Mesodermal cell (in vitro differentiated cells): ENCODE results near the gene KCP. TPM values are rescaled to one million over a fixed set of nuclear protein-coding genes. Genes with fewer than 3 reads are reported as not detected.

Experiments used
- H3K27ac ChIP-seq: 2 replicates; pipeline ENCODE4 v1.7.0; 2013; ENCODE audit warnings: mild to moderate bottlenecking, low read depth, low read length, moderate library complexity; ENCODE audit not compliant: severe bottlenecking
- H3K36me3 ChIP-seq: 2 replicates; pipeline ENCODE4 v1.7.1; 2013; ENCODE audit warnings: mild to moderate bottlenecking, low read length, moderate library complexity; ENCODE audit not compliant: control insufficient read depth, insufficient read depth
- H3K4me1 ChIP-seq: one replicate; pipeline ENCODE4 v1.7.1; 2013; ENCODE audit warnings: mild to moderate bottlenecking, low read length; ENCODE audit not compliant: insufficient read depth, control insufficient read depth, poor library complexity, severe bottlenecking
- H3K4me3 ChIP-seq: 2 replicates; pipeline ENCODE4 v1.7.0; 2013; ENCODE audit warnings: low read length, control low read depth, mild to moderate bottlenecking; ENCODE audit not compliant: insufficient read depth, poor library complexity, severe bottlenecking; ENCODE audit errors: extremely low read depth
- H3K9me3 ChIP-seq: 2 replicates; pipeline ENCODE4 v1.7.1; 2013; ENCODE audit warnings: mild to moderate bottlenecking, low read length, moderate library complexity; ENCODE audit not compliant: control insufficient read depth
- WGBS, 2 experiments: methylation state at CpG; one replicate each; pipeline ENCODE4 v1.1.5; 2013; ENCODE audit warnings: missing lambda C conversion rate in 2 of 2; ENCODE audit not compliant: insufficient coverage in 2 of 2; 5-methylcytosine and 5-hydroxymethylcytosine counted together
- polyA plus RNA-seq, 2 experiments: library from polyadenylated mRNA; stranded (reverse); fragments of 50-300 nt; gene quantifications; one replicate each; pipeline ENCODE4 v1.2.3, GENCODE V29; 2013

Gene KCP
- polyA plus RNA-seq (2013, experiment 1 of 2): 14.8 TPM
- polyA plus RNA-seq (2013, experiment 2 of 2): 11.8 TPM

DNA sequence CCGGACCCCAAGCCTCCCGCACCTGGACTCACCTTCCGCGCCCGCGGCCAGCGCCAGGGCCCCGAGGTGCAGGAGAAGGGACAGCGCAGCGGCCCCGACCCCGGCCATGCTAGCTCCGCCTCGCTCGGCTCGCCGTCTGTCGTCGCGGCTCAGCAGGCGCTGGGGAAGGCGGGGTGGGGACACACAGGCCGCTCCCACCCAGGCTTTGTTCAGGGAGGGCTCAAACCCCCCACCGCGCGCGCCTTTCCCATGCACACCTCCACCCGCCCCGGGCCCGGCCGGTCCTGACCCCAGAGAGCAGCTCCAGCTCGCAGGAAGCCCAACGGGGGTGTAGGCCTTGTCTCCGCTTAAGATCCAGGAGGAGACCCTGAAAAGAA is at the start of gene KCP:
Gene KCP (minus strand): TSS at position 141 of the 377 bp plus-strand sequence. CDS start 33 bp downstream, at position 108.
- Histone ChIP-seq H3K4me1 (peaks cover 23% of the 10 kb centered on the region), H3K4me3 (peak within 1 kb of the TSS; percentile 56), H3K36me3 (peaks cover 22% of the 10 kb centered on the region), H3K9me3 (no peaks in the 10 kb centered on the region), H3K27ac (peak within 1 kb of the TSS; percentile 85)
- WGBS, 2 experiments: 6 to 8% methylated on average over 23 to 27 of the region's 34 CpGs

GRCh38 chr7:128959296-128959695 is 48.8 kb upstream of the KCP start:
- Histone ChIP-seq H3K4me1 (no peaks in the 10 kb centered on the region), H3K36me3 (peaks cover 83% of the 10 kb centered on the region), H3K9me3 (no peaks in the 10 kb centered on the region), H3K4me3 (no peak overlapping the region), H3K27ac (no peak overlapping the region)
- WGBS, 2 experiments: 93 to 97% methylated on average over 4 of the region's 4 CpGs

GRCh38 chr7:128955981-128956380 is 45.5 kb upstream of the KCP start:
- peaks cover 84% of the 10 kb centered on the region for H3K36me3 ChIP-seq
- H3K27ac ChIP-seq: no peak overlapping the region
- no peaks in the 10 kb centered on the region for H3K4me1 ChIP-seq
- H3K9me3 ChIP-seq: no peaks in the 10 kb centered on the region
- H3K4me3 ChIP-seq: no peak overlapping the region

- H3K9me3 ChIP-seq: no peaks in the 10 kb centered on the region
- H3K4me1 ChIP-seq: no peaks in the 10 kb centered on the region
- peak overlapping the region; percentile 23 for H3K27ac ChIP-seq
- peaks cover 82% of the 10 kb centered on the region for H3K36me3 ChIP-seq
- WGBS, 2 experiments: 57 to 76% methylated on average over 1 to 7 of the region's 15 CpGs
- no peak overlapping the region for H3K4me3 ChIP-seq
These were observed 44.6 kb upstream of the KCP start for GRCh38 chr7:128954830-128955802.

- H3K9me3 ChIP-seq: no peaks in the 10 kb centered on the region
- 100% methylated on average over 1 of the region's 2 CpGs for WGBS, 2 experiments
- no peak overlapping the region for H3K4me3 ChIP-seq
- H3K27ac ChIP-seq: no peak overlapping the region
- H3K36me3 ChIP-seq: peaks cover 76% of the 10 kb centered on the region
- no peaks in the 10 kb centered on the region for H3K4me1 ChIP-seq
These were observed 43.6 kb upstream of the KCP start for GRCh38 chr7:128954150-128954549.

- Histone ChIP-seq H3K36me3 (peaks cover 49% of the 10 kb centered on the region), H3K9me3 (no peaks in the 10 kb centered on the region), H3K4me3 (no peak overlapping the region), H3K27ac (no peak overlapping the region), H3K4me1 (no peaks in the 10 kb centered on the region)
- 100% methylated on average over 1 to 2 of the region's 5 CpGs for WGBS, 2 experiments
These were observed 40.8 kb upstream of the KCP start for GRCh38 chr7:128951296-128951695.

DNA sequence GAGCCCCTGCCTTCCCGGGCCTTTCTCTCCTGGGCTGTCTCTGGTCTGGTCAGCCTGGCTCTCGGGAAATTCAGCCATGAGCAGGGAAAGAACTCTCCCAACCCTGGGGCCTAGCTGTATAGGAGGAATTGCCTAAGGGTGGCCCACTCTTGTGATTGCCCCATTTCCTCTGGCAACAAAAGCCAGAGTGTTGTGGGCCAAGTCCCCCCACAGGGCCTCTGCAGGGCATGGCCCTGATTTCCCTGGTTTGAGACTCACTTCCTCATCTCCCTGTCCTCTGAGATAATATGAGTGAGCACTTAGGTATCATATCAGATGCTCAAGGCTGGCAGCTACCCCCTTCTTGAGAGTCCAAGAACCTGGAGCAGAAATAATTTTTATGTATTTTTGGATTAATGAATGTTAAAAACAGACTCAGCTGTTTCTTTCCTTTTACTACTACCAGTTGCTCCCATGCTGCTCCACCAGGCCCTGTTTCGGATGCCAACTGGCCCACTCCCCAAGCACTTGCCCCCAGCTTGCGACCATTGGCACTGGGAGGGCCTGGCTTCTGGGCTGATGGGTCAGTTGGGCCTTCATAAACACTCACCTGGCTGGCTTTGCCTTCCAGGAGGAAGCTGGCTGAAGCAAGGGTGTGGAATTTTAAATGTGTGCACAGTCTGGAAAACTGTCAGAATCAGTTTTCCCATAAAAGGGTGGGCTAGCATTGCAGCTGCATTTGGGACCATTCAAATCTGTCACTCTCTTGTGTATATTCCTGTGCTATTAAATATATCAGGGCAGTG is 38.7 kb upstream of the KCP start:
- WGBS, 2 experiments: 80 to 100% methylated on average over 1 of the region's 4 CpGs
- H3K4me1 ChIP-seq: no peaks in the 10 kb centered on the region

GRCh38 chr7:128948312-128948973 is 37.9 kb upstream of the KCP start:
- H3K4me1 ChIP-seq: no peaks in the 10 kb centered on the region
- no peak overlapping the region for H3K27ac ChIP-seq
- H3K36me3 ChIP-seq: peaks cover 23% of the 10 kb centered on the region
- no peak overlapping the region for H3K4me3 ChIP-seq
- WGBS, 2 experiments: 94 to 97% methylated on average over 9 to 12 of the region's 12 CpGs
- no peaks in the 10 kb centered on the region for H3K9me3 ChIP-seq

More for the DNA sequence above, 38.7 kb upstream of the KCP start:
- no peak overlapping the region for H3K27ac ChIP-seq
- H3K4me3 ChIP-seq: no peak overlapping the region
- no peaks in the 10 kb centered on the region for H3K9me3 ChIP-seq
- peaks cover 30% of the 10 kb centered on the region for H3K36me3 ChIP-seq

- H3K4me3 ChIP-seq: no peak overlapping the region
- H3K9me3 ChIP-seq: no peaks in the 10 kb centered on the region
- 94 to 97% methylated on average over 9 of the region's 9 CpGs for WGBS, 2 experiments
- H3K4me1 ChIP-seq: no peaks in the 10 kb centered on the region
- H3K36me3 ChIP-seq: peaks cover 17% of the 10 kb centered on the region
- no peak overlapping the region for H3K27ac ChIP-seq
These were observed 37.3 kb upstream of the KCP start for GRCh38 chr7:128947854-128948253.
